ENCODE measurements around the gene DKK2. TPM values are rescaled to one million over a fixed set of nuclear protein-coding genes. Genes with fewer than 3 reads are reported as not detected.
"Not testable (repeated sequence)": the region's sequence is repeated elsewhere in the genome, so short reads cannot be mapped to it uniquely, and the experiment has no call there.

Gene DKK2
- total RNA-seq, 1 donor from 2014 or later = 28.2 TPM

GRCh38 chr4:106929248-106929647, 106.9 kb downstream of the DKK2 start:
- peak overlapping the region in 1 of 3 donors; percentile 16 for H3K9ac ChIP-seq (ENCODE audit: low read depth in 1 of 3, low read length in 3 of 3)
- no peak overlapping the region for H3K4me3 ChIP-seq (ENCODE audit: low read length in 3 of 3)
- H3K36me3 ChIP-seq (ENCODE audit: control insufficient read depth in 3 of 3, insufficient read depth in 3 of 3, low read length in 3 of 3) = no peaks in the 10 kb centered on the region
- peaks cover 6 to 15% (median 6%) of the 10 kb centered on the region in 3 donors for H3K4me1 ChIP-seq (ENCODE audit: control insufficient read depth in 3 of 3, insufficient read depth in 3 of 3, low read length in 3 of 3)
- H3K9me3 ChIP-seq (ENCODE audit: control insufficient read depth in 3 of 3, low read length in 3 of 3) = no peaks in the 10 kb centered on the region
- peak overlapping the region; percentile 59 for H3K27ac ChIP-seq (ENCODE audit: low read depth, low read length)
- no peaks in the 10 kb centered on the region for H3K27me3 ChIP-seq (ENCODE audit: control insufficient read depth in 3 of 3, insufficient read depth in 3 of 3, low read length in 3 of 3)

GRCh38 chr4:106914223-106914622, 121.9 kb downstream of the DKK2 start:
- H3K4me1 ChIP-seq (ENCODE audit: control insufficient read depth in 3 of 3, insufficient read depth in 3 of 3, low read length in 3 of 3) = no peaks in the 10 kb centered on the region
- H3K27me3 ChIP-seq (ENCODE audit: control insufficient read depth in 3 of 3, insufficient read depth in 3 of 3, low read length in 3 of 3) = no peaks in the 10 kb centered on the region
- no peak overlapping the region for H3K4me3 ChIP-seq (ENCODE audit: low read length in 3 of 3)
- H3K36me3 ChIP-seq (ENCODE audit: control insufficient read depth in 3 of 3, insufficient read depth in 3 of 3, low read length in 3 of 3) = no peaks in the 10 kb centered on the region
- no peaks in the 10 kb centered on the region for H3K9me3 ChIP-seq (ENCODE audit: control insufficient read depth in 3 of 3, low read length in 3 of 3)
- H3K9ac ChIP-seq (ENCODE audit: low read depth in 1 of 3, low read length in 3 of 3) = no peak overlapping the region
- H3K27ac ChIP-seq (ENCODE audit: low read depth, low read length) = no peak overlapping the region

- Histone ChIP-seq H3K27me3 (ENCODE audit: control insufficient read depth in 3 of 3, insufficient read depth in 3 of 3, low read length in 3 of 3) (no peaks in the 10 kb centered on the region), H3K27ac (ENCODE audit: low read depth, low read length) (no peak overlapping the region), H3K36me3 (ENCODE audit: control insufficient read depth in 3 of 3, insufficient read depth in 3 of 3, low read length in 3 of 3) (no peaks in the 10 kb centered on the region), H3K4me1 (ENCODE audit: control insufficient read depth in 3 of 3, insufficient read depth in 3 of 3, low read length in 3 of 3) (no peaks in the 10 kb centered on the region), H3K9ac (ENCODE audit: low read depth in 1 of 3, low read length in 3 of 3) (no peak overlapping the region), H3K9me3 (ENCODE audit: control insufficient read depth in 3 of 3, low read length in 3 of 3) (no peaks in the 10 kb centered on the region), H3K4me3 (ENCODE audit: low read length in 3 of 3) (no peak overlapping the region)
Observed at GRCh38 chr4:106909486-106910188, 126.5 kb downstream of the DKK2 start.

- H3K4me3 ChIP-seq (ENCODE audit: low read length in 3 of 3); H3K27ac ChIP-seq (ENCODE audit: low read depth, low read length): not testable (repeated sequence)
Observed at GRCh38 chr4:106908049-106908448, 128.1 kb downstream of the DKK2 start.

GRCh38 chr4:106907216-106907615, 128.9 kb downstream of the DKK2 start:
- Histone ChIP-seq H3K27me3 (ENCODE audit: control insufficient read depth in 3 of 3, insufficient read depth in 3 of 3, low read length in 3 of 3) (no peaks in the 10 kb centered on the region), H3K9me3 (ENCODE audit: control insufficient read depth in 3 of 3, low read length in 3 of 3) (no peaks in the 10 kb centered on the region), H3K27ac (ENCODE audit: low read depth, low read length) (no peak overlapping the region), H3K4me3 (ENCODE audit: low read length in 3 of 3) (no peak overlapping the region), H3K4me1 (ENCODE audit: control insufficient read depth in 3 of 3, insufficient read depth in 3 of 3, low read length in 3 of 3) (no peaks in the 10 kb centered on the region), H3K36me3 (ENCODE audit: control insufficient read depth in 3 of 3, insufficient read depth in 3 of 3, low read length in 3 of 3) (no peaks in the 10 kb centered on the region), H3K9ac (ENCODE audit: low read depth in 1 of 3, low read length in 3 of 3) (no peak overlapping the region)

More at GRCh38 chr4:106908049-106908448, 128.1 kb downstream of the DKK2 start:
- H3K9me3 ChIP-seq (ENCODE audit: control insufficient read depth in 3 of 3, low read length in 3 of 3); H3K27me3 ChIP-seq (ENCODE audit: control insufficient read depth in 3 of 3, insufficient read depth in 3 of 3, low read length in 3 of 3); H3K4me1 ChIP-seq (ENCODE audit: control insufficient read depth in 3 of 3, insufficient read depth in 3 of 3, low read length in 3 of 3); H3K36me3 ChIP-seq (ENCODE audit: control insufficient read depth in 3 of 3, insufficient read depth in 3 of 3, low read length in 3 of 3); H3K9ac ChIP-seq (ENCODE audit: low read depth in 1 of 3, low read length in 3 of 3): not testable (repeated sequence)

GRCh38 chr4:106906728-106907127, 129.4 kb downstream of the DKK2 start:
- Histone ChIP-seq H3K27me3 (ENCODE audit: control insufficient read depth in 3 of 3, insufficient read depth in 3 of 3, low read length in 3 of 3) (no peaks in the 10 kb centered on the region), H3K36me3 (ENCODE audit: control insufficient read depth in 3 of 3, insufficient read depth in 3 of 3, low read length in 3 of 3) (no peaks in the 10 kb centered on the region), H3K9ac (ENCODE audit: low read depth in 1 of 3, low read length in 3 of 3) (no peak overlapping the region), H3K9me3 (ENCODE audit: control insufficient read depth in 3 of 3, low read length in 3 of 3) (no peaks in the 10 kb centered on the region), H3K27ac (ENCODE audit: low read depth, low read length) (no peak overlapping the region), H3K4me1 (ENCODE audit: control insufficient read depth in 3 of 3, insufficient read depth in 3 of 3, low read length in 3 of 3) (no peaks in the 10 kb centered on the region), H3K4me3 (ENCODE audit: low read length in 3 of 3) (no peak overlapping the region)

- H3K36me3 ChIP-seq (ENCODE audit: control insufficient read depth in 3 of 3, insufficient read depth in 3 of 3, low read length in 3 of 3) = no peaks in the 10 kb centered on the region
- peaks cover 0 to 7% (median 0%) of the 10 kb centered on the region in 3 donors for H3K9me3 ChIP-seq (ENCODE audit: control insufficient read depth in 3 of 3, low read length in 3 of 3)
- no peaks in the 10 kb centered on the region for H3K27me3 ChIP-seq (ENCODE audit: control insufficient read depth in 3 of 3, insufficient read depth in 3 of 3, low read length in 3 of 3)
- H3K27ac ChIP-seq (ENCODE audit: low read depth, low read length) = no peak overlapping the region
- no peak overlapping the region for H3K4me3 ChIP-seq (ENCODE audit: low read length in 3 of 3)
- H3K4me1 ChIP-seq (ENCODE audit: control insufficient read depth in 3 of 3, insufficient read depth in 3 of 3, low read length in 3 of 3) = no peaks in the 10 kb centered on the region
- no peak overlapping the region for H3K9ac ChIP-seq (ENCODE audit: low read depth in 1 of 3, low read length in 3 of 3)
Observed at GRCh38 chr4:106898621-106899230, 137.4 kb downstream of the DKK2 start.

GRCh38 chr4:106893903-106894302, 142.2 kb downstream of the DKK2 start:
- H3K27ac ChIP-seq (ENCODE audit: low read depth, low read length) = no peak overlapping the region
- no peak overlapping the region for H3K4me3 ChIP-seq (ENCODE audit: low read length in 3 of 3)
- H3K4me1 ChIP-seq (ENCODE audit: control insufficient read depth in 3 of 3, insufficient read depth in 3 of 3, low read length in 3 of 3) = no peaks in the 10 kb centered on the region
- H3K9ac ChIP-seq (ENCODE audit: low read depth in 1 of 3, low read length in 3 of 3) = no peak overlapping the region
- H3K27me3 ChIP-seq (ENCODE audit: control insufficient read depth in 3 of 3, insufficient read depth in 3 of 3, low read length in 3 of 3) = no peaks in the 10 kb centered on the region
- H3K9me3 ChIP-seq (ENCODE audit: control insufficient read depth in 3 of 3, low read length in 3 of 3) = peaks cover 0 to 7% (median 0%) of the 10 kb centered on the region in 3 donors
- no peaks in the 10 kb centered on the region for H3K36me3 ChIP-seq (ENCODE audit: control insufficient read depth in 3 of 3, insufficient read depth in 3 of 3, low read length in 3 of 3)

- no peak overlapping the region for H3K4me3 ChIP-seq (ENCODE audit: low read length in 3 of 3)
- H3K4me1 ChIP-seq (ENCODE audit: control insufficient read depth in 3 of 3, insufficient read depth in 3 of 3, low read length in 3 of 3) = no peaks in the 10 kb centered on the region
- H3K27me3 ChIP-seq (ENCODE audit: control insufficient read depth in 3 of 3, insufficient read depth in 3 of 3, low read length in 3 of 3) = no peaks in the 10 kb centered on the region
- no peak overlapping the region for H3K27ac ChIP-seq (ENCODE audit: low read depth, low read length)
- no peak overlapping the region for H3K9ac ChIP-seq (ENCODE audit: low read depth in 1 of 3, low read length in 3 of 3)
- H3K9me3 ChIP-seq (ENCODE audit: control insufficient read depth in 3 of 3, low read length in 3 of 3) = peaks cover 0 to 7% (median 0%) of the 10 kb centered on the region in 3 donors
- no peaks in the 10 kb centered on the region for H3K36me3 ChIP-seq (ENCODE audit: control insufficient read depth in 3 of 3, insufficient read depth in 3 of 3, low read length in 3 of 3)
Observed at GRCh38 chr4:106893395-106893881, 142.7 kb downstream of the DKK2 start.

- Histone ChIP-seq H3K27me3 (ENCODE audit: control insufficient read depth in 3 of 3, insufficient read depth in 3 of 3, low read length in 3 of 3) (no peaks in the 10 kb centered on the region), H3K9ac (ENCODE audit: low read depth in 1 of 3, low read length in 3 of 3) (no peak overlapping the region), H3K4me3 (ENCODE audit: low read length in 3 of 3) (no peak overlapping the region), H3K9me3 (ENCODE audit: control insufficient read depth in 3 of 3, low read length in 3 of 3) (peaks cover 0 to 7% (median 0%) of the 10 kb centered on the region in 3 donors), H3K4me1 (ENCODE audit: control insufficient read depth in 3 of 3, insufficient read depth in 3 of 3, low read length in 3 of 3) (no peaks in the 10 kb centered on the region), H3K36me3 (ENCODE audit: control insufficient read depth in 3 of 3, insufficient read depth in 3 of 3, low read length in 3 of 3) (no peaks in the 10 kb centered on the region), H3K27ac (ENCODE audit: low read depth, low read length) (no peak overlapping the region)
Observed at GRCh38 chr4:106892786-106893185, 143.3 kb downstream of the DKK2 start.

Data from skeletal muscle tissue (tissue), 4 donors.